ENCODE results near the gene SERGEF.

DNA sequence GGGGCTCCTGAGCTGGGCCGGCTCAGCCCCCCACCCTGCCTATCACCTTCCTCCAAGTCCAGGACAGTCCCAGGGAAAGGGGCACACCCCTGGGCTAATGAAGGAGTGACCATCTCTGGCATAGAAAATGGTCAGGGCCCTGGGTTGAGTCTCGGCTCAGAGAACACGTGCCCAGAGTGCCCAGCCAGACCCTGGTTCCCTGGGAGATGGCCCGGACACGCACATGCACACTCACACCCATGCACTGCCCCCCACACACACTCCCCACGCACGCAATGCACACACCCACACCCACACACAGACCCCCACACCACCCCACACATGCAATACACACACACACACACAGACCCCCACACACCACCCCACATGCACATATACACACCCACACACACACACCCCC lies 249.6 kb downstream of the SERGEF start:
- TF ChIP-seq RAD21 (conservative IDR thresholded peaks at IDR 0.05 in 1 of 2, IDR thresholded peaks at IDR 0.05 in 1 of 2) (no peak), CEBPB (IDR thresholded peaks at IDR 0.05) (no peak), POLR2AphosphoS2 (conservative IDR thresholded peaks at IDR 0.05; ENCODE audit: low read length) (no peak)
- TF ChIP-seq, protein P1, sequence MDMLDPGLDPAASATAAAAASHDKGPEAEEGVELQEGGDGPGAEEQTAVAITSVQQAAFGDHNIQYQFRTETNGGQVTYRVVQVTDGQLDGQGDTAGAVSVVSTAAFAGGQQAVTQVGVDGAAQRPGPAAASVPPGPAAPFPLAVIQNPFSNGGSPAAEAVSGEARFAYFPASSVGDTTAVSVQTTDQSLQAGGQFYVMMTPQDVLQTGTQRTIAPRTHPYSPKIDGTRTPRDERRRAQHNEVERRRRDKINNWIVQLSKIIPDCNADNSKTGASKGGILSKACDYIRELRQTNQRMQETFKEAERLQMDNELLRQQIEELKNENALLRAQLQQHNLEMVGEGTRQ (IDR thresholded peaks at IDR 0.05) = no peak
- TF ChIP-seq, protein P2, sequence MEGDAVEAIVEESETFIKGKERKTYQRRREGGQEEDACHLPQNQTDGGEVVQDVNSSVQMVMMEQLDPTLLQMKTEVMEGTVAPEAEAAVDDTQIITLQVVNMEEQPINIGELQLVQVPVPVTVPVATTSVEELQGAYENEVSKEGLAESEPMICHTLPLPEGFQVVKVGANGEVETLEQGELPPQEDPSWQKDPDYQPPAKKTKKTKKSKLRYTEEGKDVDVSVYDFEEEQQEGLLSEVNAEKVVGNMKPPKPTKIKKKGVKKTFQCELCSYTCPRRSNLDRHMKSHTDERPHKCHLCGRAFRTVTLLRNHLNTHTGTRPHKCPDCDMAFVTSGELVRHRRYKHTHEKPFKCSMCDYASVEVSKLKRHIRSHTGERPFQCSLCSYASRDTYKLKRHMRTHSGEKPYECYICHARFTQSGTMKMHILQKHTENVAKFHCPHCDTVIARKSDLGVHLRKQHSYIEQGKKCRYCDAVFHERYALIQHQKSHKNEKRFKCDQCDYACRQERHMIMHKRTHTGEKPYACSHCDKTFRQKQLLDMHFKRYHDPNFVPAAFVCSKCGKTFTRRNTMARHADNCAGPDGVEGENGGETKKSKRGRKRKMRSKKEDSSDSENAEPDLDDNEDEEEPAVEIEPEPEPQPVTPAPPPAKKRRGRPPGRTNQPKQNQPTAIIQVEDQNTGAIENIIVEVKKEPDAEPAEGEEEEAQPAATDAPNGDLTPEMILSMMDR (IDR thresholded peaks at IDR 0.05) = no peak

Measured in A549 (cell line).